Heart left ventricle (tissue), 16 donors: ENCODE measurements around the gene LRRC37A3. TPM values are rescaled to one million over a fixed set of nuclear protein-coding genes. Genes with fewer than 3 reads are reported as not detected.
"Not testable (repeated sequence)": the region's sequence is repeated elsewhere in the genome, so short reads cannot be mapped to it uniquely, and the experiment has no call there.

Experiments used
- ATAC-seq, 4 donors: fragments of 200-7000 bp; cut with Tn5 transposase; one replicate each; pipeline ENCODE4 v1.9.1; 2020 to 2022; ENCODE audit warnings: moderate library complexity in 4 of 4, mild to moderate bottlenecking in 3 of 4, moderate number of reproducible peaks in 1 of 4
- DNase-seq, 5 donors: peaks; one replicate each; pipeline ENCODE4 v3.0.0-alpha.2; 2020
- H3K27ac ChIP-seq, 12 donors: fragments of 200-600 bp; sonication (generic) in 4 of 12; one replicate each; pipeline versions ENCODE4 v1.5.0 to v1.8.0; 2016 to 2022; ENCODE audit warnings: mild to moderate bottlenecking in 2 of 12
- H3K27me3 ChIP-seq, 9 donors: fragments of 200-600 bp; sonication (generic) in 2 of 9; one replicate each; pipeline versions ENCODE4 v1.5.1 to v1.8.0; 2016 to 2022; ENCODE audit warnings: mild to moderate bottlenecking in 3 of 9
- H3K36me3 ChIP-seq, 9 donors: fragments of 200-600 bp; sonication (generic) in 2 of 9; one replicate each; pipeline versions ENCODE4 v1.5.0 to v1.8.0; 2018 to 2022; ENCODE audit warnings: mild to moderate bottlenecking in 2 of 9
- H3K4me1 ChIP-seq, 12 donors: fragments of 200-600 bp; sonication (generic) in 4 of 12; one replicate each; pipeline versions ENCODE4 v1.5.0 to v1.8.0; 2016 to 2022; ENCODE audit warnings: mild to moderate bottlenecking in 3 of 12
- H3K4me3 ChIP-seq, 12 donors: fragments of 200-600 bp; sonication (generic) in 4 of 12; one replicate each; pipeline versions ENCODE4 v1.5.0 to v1.8.0; 2017 to 2022; ENCODE audit warnings: mild to moderate bottlenecking in 9 of 12, moderate library complexity in 4 of 12
- H3K9me3 ChIP-seq, 12 donors: fragments of 200-600 bp; sonication (generic) in 4 of 12; one replicate each; pipeline versions ENCODE4 v1.5.0 to v1.8.0; 2016 to 2022; ENCODE audit warnings: mild to moderate bottlenecking in 1 of 12
- WGBS, 4 donors: extraction: QIAGEN DNeasy Blood & Tissue Kit in 2 of 4; methylation state at CpG; one replicate each; pipeline versions ENCODE4 v1.1.5 to v1.1.7; 2013 to 2018; 5-methylcytosine and 5-hydroxymethylcytosine counted together
- intact Hi-C, 10 donors: fragments of 100-400 bp; cut with DNase I; formaldehyde crosslinking; loops; one replicate each; pipeline versions ENCODE4 v1.11.1 to v1.14.2; 2022
- polyA plus RNA-seq, 2 donors: library from polyadenylated mRNA; stranded (reverse); fragments of 200-250 nt; gene quantifications; one replicate each; pipeline ENCODE4 v1.2.3, GENCODE V29; 2013
- total RNA-seq, 9 donors: library from RNA; depleted of rRNA in 2 of 9; stranded (reverse); fragments of >200 nt in 2 of 9; fragmentation: NEBNext Ultra II Directional in 3 of 9; extraction: Animal tissue kit (Norgen Biotek cat#: 25700) in 3 of 9; gene quantifications; one replicate each; pipeline versions ENCODE4 v1.1.0 to v1.2.4, GENCODE V29; 2016 to 2023
- donor health status: ischemic (EF 13 %, LVEDD 7.1; RV severe dilation, severe dysfunction).
- donor health status: healthy with polysubstance abuse.
- donor health status: DM: no; HTN: yes; CAD: no.
- donor health status: DM: no; HTN: no; CAD: no.
- donor health status: ischemic (EF 25% LVEDD 6.9; RV normal size, moderate dysfunction).
- donor health status: ischemic (EF 25% LVEDD 5.7; RV mildly dilated, moderate dysfunction).
- donor health status: healthy.
- donor health status: DM: yes; HTN: yes; CAD: no.
- donor health status: ischemic (EF 35%, LVEDD 5.7; RV mildly dilated, moderate dysfunction).
- donor health status: nonischemic (EF 11% LVEDD 7.7; RV severe dilation, severe dysfunction).
- donor health status: DM: yes; HTN: yes; CAD: no.
- donor health status: PGD.
- donor health status: ischemic (EF 29% LVEDD 5.4; RV normal size, mild dysfunction).
- donor health status: nonischemic (EF 23%, LVEDD 6.1; RV moderate dilation, normal function).

The LRRC37A3 gene
- total and polyA plus RNA-seq, 11 donors: 0.69 to 7.4 (median 2.5) TPM

- intact Hi-C loops, H3K4me1 ChIP-seq, H3K9me3 ChIP-seq, H3K4me3 ChIP-seq, H3K27me3 ChIP-seq: not testable (repeated sequence)
- Histone ChIP-seq H3K36me3 (peaks cover 0 to 15% (median 4%) of the 10 kb centered on the region in 9 donors), H3K27ac (peak overlapping the region in 8 of 12 donors; percentile 27 to 62 (median 45))
- peak; percentile 31 to 69 (median 61) for DNase-seq
- ATAC-seq: peak; percentile 67 to 94 (median 92)
- WGBS, 4 donors: 51 to 72% (median 67%) methylated on average over 5 to 9 of the region's 9 CpGs
Observed at GRCh38 chr17:64808178-64808977, 110.9 kb downstream of the LRRC37A3 start.

Other genes with a start within 250 kb of the LRRC37A3 start
- 10 to 100 TPM; 19.0 to 39.2 (median 24.4) TPM for gene GNA13, start 137.3 kb upstream of the LRRC37A3 start, total RNA-seq
- gene GNA13, start 137.3 kb upstream of the LRRC37A3 start, polyA plus RNA-seq: 10 to 100 TPM in 1 of 2 donors, 1 to 10 TPM in 1; 7.3 to 21.6 TPM
- gene RGS9, start 217.9 kb upstream of the LRRC37A3 start, total RNA-seq: 1 to 10 TPM in 7 of 9 donors, under 1 TPM in 2; 0.85 to 5.1 (median 1.5) TPM
- gene RGS9, start 217.9 kb upstream of the LRRC37A3 start, polyA plus RNA-seq: 1 to 10 TPM in 1 of 2 donors, under 1 TPM in 1; 0.68 to 1.0 TPM